Nephron progenitor cell (in vitro differentiated cells): ENCODE data around the gene MED12L.
A peak's percentile ranks its signal among the peaks of the same experiment; 100 is the strongest.

Experiments used
- DNase-seq: peaks from one replicate; pipeline ENCODE4 v3.0.0; 2021
- H3K27ac Mint-ChIP-seq: 2 replicates; pipeline ENCODE4 v1.8.0; 2021; ENCODE audit warnings: mild to moderate bottlenecking, moderate library complexity, mixed read lengths
- H3K27me3 Mint-ChIP-seq: 2 replicates; pipeline ENCODE4 v1.8.0; 2021; ENCODE audit warnings: mild to moderate bottlenecking, low read depth, mixed read lengths; ENCODE audit not compliant: poor library complexity
- H3K36me3 Mint-ChIP-seq: 2 replicates; pipeline ENCODE4 v1.8.0; 2021; ENCODE audit warnings: low read depth, mixed read lengths
- H3K4me1 Mint-ChIP-seq: 2 replicates; pipeline ENCODE4 v1.8.0; 2021; ENCODE audit warnings: mixed read lengths
- H3K4me3 Mint-ChIP-seq: 2 replicates; pipeline ENCODE4 v1.8.0; 2021; ENCODE audit warnings: mild to moderate bottlenecking, moderate library complexity, mixed read lengths
- H3K9me3 Mint-ChIP-seq: 2 replicates; pipeline ENCODE4 v1.8.0; 2021; ENCODE audit warnings: mild to moderate bottlenecking, moderate library complexity, mixed read lengths
- TF ChIP-seq, protein P1 (sequence below): fragments of 200-600 bp; sonication (generic); IDR thresholded peaks from 2 replicates; pipeline ENCODE4 v1.5.0; 2021; ENCODE audit warnings: antibody characterized with exemption

MED12L gene

DNA sequence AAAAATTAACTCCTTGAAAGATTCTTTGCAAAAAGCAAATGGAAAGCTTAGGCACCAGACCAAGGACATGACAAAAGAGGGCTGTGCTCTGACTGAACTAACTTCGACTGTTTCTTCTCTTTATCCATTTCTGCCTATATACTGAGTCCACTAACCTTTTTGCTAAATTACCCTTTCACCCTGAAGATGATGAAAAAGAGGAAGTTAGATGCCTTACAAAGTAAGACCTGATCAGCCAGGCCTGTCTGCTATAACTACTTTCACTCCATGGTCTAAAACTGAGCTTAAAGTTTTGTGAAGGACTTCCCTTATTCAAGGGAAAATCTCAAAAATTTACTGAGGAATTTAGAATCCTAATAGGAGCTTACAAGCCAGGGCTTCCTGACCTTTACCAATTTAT, 381.6 kb downstream of the MED12L start:
- DNase-seq = no peak
- Mint-ChIP-seq H3K36me3 (no peaks in the 10 kb centered on the region), H3K9me3 (no peaks in the 10 kb centered on the region), H3K4me1 (peaks cover 8% of the 10 kb centered on the region), H3K4me3 (no peak overlapping the region), H3K27me3 (peaks cover 12% of the 10 kb centered on the region), H3K27ac (no peak overlapping the region)
- TF ChIP-seq, protein P1, sequence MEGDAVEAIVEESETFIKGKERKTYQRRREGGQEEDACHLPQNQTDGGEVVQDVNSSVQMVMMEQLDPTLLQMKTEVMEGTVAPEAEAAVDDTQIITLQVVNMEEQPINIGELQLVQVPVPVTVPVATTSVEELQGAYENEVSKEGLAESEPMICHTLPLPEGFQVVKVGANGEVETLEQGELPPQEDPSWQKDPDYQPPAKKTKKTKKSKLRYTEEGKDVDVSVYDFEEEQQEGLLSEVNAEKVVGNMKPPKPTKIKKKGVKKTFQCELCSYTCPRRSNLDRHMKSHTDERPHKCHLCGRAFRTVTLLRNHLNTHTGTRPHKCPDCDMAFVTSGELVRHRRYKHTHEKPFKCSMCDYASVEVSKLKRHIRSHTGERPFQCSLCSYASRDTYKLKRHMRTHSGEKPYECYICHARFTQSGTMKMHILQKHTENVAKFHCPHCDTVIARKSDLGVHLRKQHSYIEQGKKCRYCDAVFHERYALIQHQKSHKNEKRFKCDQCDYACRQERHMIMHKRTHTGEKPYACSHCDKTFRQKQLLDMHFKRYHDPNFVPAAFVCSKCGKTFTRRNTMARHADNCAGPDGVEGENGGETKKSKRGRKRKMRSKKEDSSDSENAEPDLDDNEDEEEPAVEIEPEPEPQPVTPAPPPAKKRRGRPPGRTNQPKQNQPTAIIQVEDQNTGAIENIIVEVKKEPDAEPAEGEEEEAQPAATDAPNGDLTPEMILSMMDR = no peak

DNA sequence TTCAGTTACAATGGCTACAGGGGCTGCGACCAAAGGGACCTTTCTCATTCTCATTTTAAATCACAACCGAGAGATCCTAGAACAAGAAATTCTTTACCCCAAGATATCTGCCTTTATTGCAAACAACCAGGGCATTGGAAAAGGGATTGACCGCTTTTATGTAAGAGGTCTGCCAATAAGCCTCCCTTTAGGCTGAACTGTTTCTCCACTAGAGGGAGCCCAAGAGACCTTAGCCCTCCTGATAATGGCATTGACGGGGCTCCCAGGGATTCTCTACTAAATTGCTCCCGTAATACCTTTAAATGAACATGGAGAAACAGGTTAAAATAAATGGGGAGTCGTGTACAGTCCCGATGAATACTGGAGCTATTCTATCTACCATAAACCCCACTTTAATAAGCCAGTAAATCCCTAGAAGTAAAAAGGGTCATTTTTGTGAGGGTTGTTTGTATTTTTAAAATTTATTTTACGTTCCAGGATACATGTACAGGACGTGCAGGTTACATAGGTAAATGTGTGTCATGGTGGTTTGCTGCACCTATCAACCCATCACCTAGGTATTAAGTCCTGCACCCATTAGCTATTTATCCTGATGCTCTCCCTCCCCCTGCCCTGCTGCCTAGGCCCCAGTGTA, 382.9 kb downstream of the MED12L start:
- no peak overlapping the region for H3K4me3 Mint-ChIP-seq
- peak; percentile 47 for DNase-seq
- H3K9me3 Mint-ChIP-seq = no peaks in the 10 kb centered on the region
- H3K4me1 Mint-ChIP-seq = peaks cover 7% of the 10 kb centered on the region
- no peaks in the 10 kb centered on the region for H3K36me3 Mint-ChIP-seq
- H3K27ac Mint-ChIP-seq = no peak overlapping the region
- TF ChIP-seq, protein P1 = peak; percentile 89
- peaks cover 10% of the 10 kb centered on the region for H3K27me3 Mint-ChIP-seq

DNA sequence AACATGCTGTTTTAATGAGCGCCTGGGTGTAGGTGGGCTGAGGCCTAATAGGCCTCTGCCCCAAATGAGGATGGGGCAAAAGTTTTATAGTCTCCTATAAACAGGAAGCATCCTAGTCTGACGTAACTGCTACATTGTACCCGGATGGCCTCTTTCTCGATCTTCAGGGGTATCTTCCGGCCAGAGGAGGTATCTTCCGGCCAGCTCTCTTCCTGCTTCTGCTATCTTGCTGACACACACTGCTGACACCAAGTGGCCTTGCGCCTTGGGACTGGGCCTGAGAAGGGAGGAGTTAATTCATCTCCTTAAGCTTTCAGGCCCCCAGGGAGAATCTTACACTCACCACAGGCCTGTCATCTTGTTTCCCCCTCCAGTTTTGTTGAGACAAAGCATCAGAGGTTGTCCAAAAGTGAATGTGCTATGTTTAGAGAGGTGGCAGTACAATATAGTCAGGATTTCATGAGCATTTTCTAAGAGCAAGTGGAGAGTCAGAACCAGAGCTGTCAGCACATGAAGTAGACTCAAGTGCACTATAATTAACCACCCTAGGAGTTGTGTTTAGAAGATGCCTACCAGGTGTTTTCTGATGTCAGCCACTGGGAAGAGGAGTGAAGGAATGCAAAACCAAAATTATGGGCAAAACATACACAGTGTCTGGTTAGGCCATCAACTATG, 391.0 kb downstream of the MED12L start:
- TF ChIP-seq, protein P1 = no peak
- Mint-ChIP-seq H3K27me3 (no peaks in the 10 kb centered on the region), H3K4me3 (no peak overlapping the region), H3K9me3 (peaks cover 2% of the 10 kb centered on the region), H3K4me1 (peaks cover 38% of the 10 kb centered on the region), H3K27ac (no peak overlapping the region), H3K36me3 (no peaks in the 10 kb centered on the region)
- DNase-seq = no peak

DNA sequence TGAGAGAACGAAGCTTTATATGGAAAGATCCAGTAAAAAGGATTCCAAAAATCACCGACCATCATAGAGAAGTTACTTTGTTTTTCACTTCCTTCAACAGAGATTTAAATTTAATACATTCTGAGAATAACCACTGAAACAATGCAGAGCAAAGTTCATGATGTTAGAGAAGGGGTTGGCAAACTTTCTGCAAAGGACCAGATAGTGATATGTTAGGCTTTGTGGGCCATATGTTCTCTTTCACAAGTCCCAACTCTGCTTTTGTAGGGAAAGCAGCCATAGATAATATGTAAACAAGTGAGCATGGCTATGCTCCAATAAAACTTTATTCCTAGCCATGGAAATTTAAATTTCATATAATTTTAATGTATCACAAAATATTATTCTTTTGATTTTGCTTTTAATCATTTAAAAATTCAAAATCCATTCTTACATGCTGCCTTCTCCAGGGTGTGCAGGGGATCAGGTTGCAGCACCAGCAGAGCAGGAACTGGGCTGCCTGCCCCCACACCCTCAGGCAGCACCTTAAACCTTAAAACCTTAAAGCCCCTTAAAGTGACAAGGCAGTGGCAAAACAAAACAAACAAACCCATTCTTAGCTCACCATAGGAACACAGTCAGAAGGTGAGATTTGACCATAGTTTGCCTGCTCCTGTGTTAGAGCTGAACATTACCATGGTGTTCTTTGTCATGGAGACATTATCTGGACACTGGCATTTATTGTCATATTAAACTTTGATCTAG, 392.3 kb downstream of the MED12L start:
- H3K27me3 Mint-ChIP-seq = no peaks in the 10 kb centered on the region

DNA sequence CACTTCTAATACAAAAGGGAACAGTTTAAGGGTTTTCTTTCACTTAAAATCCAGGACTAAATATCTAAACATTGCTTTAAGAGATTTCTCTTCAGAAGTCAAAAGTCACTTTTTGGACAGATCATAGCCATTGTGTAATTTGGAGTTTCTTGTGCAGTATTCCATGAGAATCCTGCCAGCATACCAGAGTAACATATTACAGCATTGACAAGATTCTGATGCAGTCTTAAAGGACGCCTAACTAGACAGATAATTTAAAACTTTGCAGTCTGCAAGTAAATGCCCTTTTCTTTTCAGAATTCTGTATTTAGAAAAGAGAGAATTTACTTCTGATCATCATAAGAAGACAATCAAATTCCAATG, 392.9 kb downstream of the MED12L start:
- Mint-ChIP-seq H3K9me3 (peaks cover 20% of the 10 kb centered on the region), H3K4me3 (no peak overlapping the region), H3K36me3 (peaks cover 11% of the 10 kb centered on the region), H3K27ac (peak overlapping the region; percentile 40), H3K27me3 (no peaks in the 10 kb centered on the region), H3K4me1 (peaks cover 38% of the 10 kb centered on the region)
- TF ChIP-seq, protein P1 = no peak
- no peak for DNase-seq

More for the DNA sequence above, 392.3 kb downstream of the MED12L start:
- DNase-seq = no peak
- peaks cover 14% of the 10 kb centered on the region for H3K9me3 Mint-ChIP-seq
- H3K4me3 Mint-ChIP-seq = no peak overlapping the region
- TF ChIP-seq, protein P1 = no peak
- peaks cover 6% of the 10 kb centered on the region for H3K36me3 Mint-ChIP-seq
- H3K27ac Mint-ChIP-seq = no peak overlapping the region
- H3K4me1 Mint-ChIP-seq = peaks cover 38% of the 10 kb centered on the region
